H9 (cell line): ENCODE data around the gene TNIK. TPM values are rescaled to one million over a fixed set of nuclear protein-coding genes. Genes with fewer than 3 reads are reported as not detected.

ENCODE experiments used
- DNase-seq: peaks from one replicate; pipeline ENCODE4 v3.0.0-alpha.2; 2017
- H2AFZ ChIP-seq: one replicate; pipeline ENCODE4 v1.6.1; 2013; ENCODE audit warnings: mild to moderate bottlenecking, low read length, control low read depth, moderate library complexity
- H2AK5ac ChIP-seq: 2 replicates; pipeline ENCODE4 v1.6.1; 2013; ENCODE audit warnings: low read length, control low read depth, mixed read lengths; ENCODE audit not compliant: insufficient read length
- H2BK120ac ChIP-seq: one replicate; pipeline ENCODE4 v1.6.1; 2013; ENCODE audit warnings: low read depth, mild to moderate bottlenecking, low read length, control low read depth, inconsistent platforms; ENCODE audit not compliant: poor library complexity, severe bottlenecking
- H2BK12ac ChIP-seq: 2 replicates; pipeline ENCODE4 v1.6.1; 2013; ENCODE audit warnings: low read length, control low read depth, mixed read lengths, low read depth; ENCODE audit not compliant: insufficient read length
- H2BK15ac ChIP-seq: 2 replicates; pipeline ENCODE4 v1.6.1; 2013; ENCODE audit warnings: low read depth, low read length, control low read depth
- H2BK20ac ChIP-seq: one replicate; pipeline ENCODE4 v1.6.1; 2013; ENCODE audit warnings: low read depth, mild to moderate bottlenecking, low read length, control low read depth, inconsistent platforms; ENCODE audit not compliant: poor library complexity, severe bottlenecking
- H2BK5ac ChIP-seq: 2 replicates; pipeline ENCODE4 v1.6.1; 2013; ENCODE audit warnings: low read length, control low read depth, mixed read lengths; ENCODE audit not compliant: insufficient read length
- H3K14ac ChIP-seq: 2 replicates; pipeline ENCODE4 v1.6.1; 2013; ENCODE audit warnings: low read length, control low read depth; ENCODE audit not compliant: insufficient read depth
- H3K18ac ChIP-seq: 2 replicates; pipeline ENCODE4 v1.6.1; 2013; ENCODE audit warnings: low read depth, mild to moderate bottlenecking, mixed read lengths, low read length, control low read depth; ENCODE audit not compliant: insufficient read length
- H3K23ac ChIP-seq: 2 replicates; pipeline ENCODE4 v1.6.1; 2013; ENCODE audit warnings: low read length, control low read depth, mixed read lengths, low read depth; ENCODE audit not compliant: insufficient read length
- H3K23me2 ChIP-seq: 2 replicates; pipeline ENCODE4 v1.6.1; 2013; ENCODE audit warnings: low read depth, mild to moderate bottlenecking, mixed read lengths, low read length, control low read depth; ENCODE audit not compliant: insufficient read length, poor library complexity, severe bottlenecking
- H3K27ac ChIP-seq: 2 replicates; pipeline ENCODE4 v1.5.1; 2013; ENCODE audit warnings: low read length, control low read depth, mixed read lengths, low read depth; ENCODE audit not compliant: insufficient read length
- H3K27me3 ChIP-seq: 2 replicates; pipeline ENCODE4 v1.6.1; 2013; ENCODE audit warnings: low read length, control low read depth, inconsistent platforms; ENCODE audit not compliant: insufficient read depth
- H3K4ac ChIP-seq: 2 replicates; pipeline ENCODE4 v1.6.1; 2013; ENCODE audit warnings: low read depth, mild to moderate bottlenecking, control low read depth, inconsistent platforms, low read length, moderate library complexity
- H3K4me1 ChIP-seq: 2 replicates; pipeline ENCODE4 v1.6.1; 2013; ENCODE audit warnings: low read length, control low read depth, inconsistent platforms; ENCODE audit not compliant: insufficient read depth
- H3K4me2 ChIP-seq: 2 replicates; pipeline ENCODE4 v1.6.1; 2013; ENCODE audit warnings: low read length, control low read depth, mixed read lengths; ENCODE audit not compliant: insufficient read length, insufficient read depth
- H3K56ac ChIP-seq: 2 replicates; pipeline ENCODE4 v1.6.1; 2013; ENCODE audit warnings: low read depth, mild to moderate bottlenecking, mixed read lengths, low read length, control low read depth; ENCODE audit not compliant: insufficient read length
- H3K79me1 ChIP-seq: 2 replicates; pipeline ENCODE4 v1.6.1; 2013; ENCODE audit warnings: low read depth, mild to moderate bottlenecking, moderate library complexity, low read length, control low read depth, inconsistent platforms; ENCODE audit not compliant: insufficient read depth, poor library complexity, severe bottlenecking
- H3K79me2 ChIP-seq: 2 replicates; pipeline ENCODE4 v1.6.1; 2013; ENCODE audit warnings: low read length, control low read depth, inconsistent platforms; ENCODE audit not compliant: insufficient read depth
- H3K9ac ChIP-seq: 2 replicates; pipeline ENCODE4 v1.6.1; 2013; ENCODE audit warnings: low read length, control low read depth, mixed read lengths; ENCODE audit not compliant: insufficient read length; ENCODE audit errors: extremely low read depth
- H3K9me3 ChIP-seq: one replicate; pipeline ENCODE4 v1.6.1; 2013; ENCODE audit warnings: low read depth, low read length, inconsistent platforms; ENCODE audit not compliant: control insufficient read depth
- H3T11ph ChIP-seq: one replicate; pipeline ENCODE4 v1.6.1; 2013; ENCODE audit warnings: mild to moderate bottlenecking, low read length, control low read depth, inconsistent platforms
- H4K20me1 ChIP-seq: one replicate; pipeline ENCODE4 v1.6.1; 2013; ENCODE audit not compliant: control insufficient read depth, insufficient read length, insufficient read depth
- H4K5ac ChIP-seq: 2 replicates; pipeline ENCODE4 v1.6.1; 2013; ENCODE audit warnings: low read depth, mild to moderate bottlenecking, mixed read lengths, low read length, control low read depth; ENCODE audit not compliant: insufficient read length
- H4K8ac ChIP-seq: replicated peaks from 2 replicates; pipeline ENCODE4 v1.6.1; 2013; ENCODE audit warnings: low read length, control low read depth, mixed read lengths, low read depth; ENCODE audit not compliant: insufficient read length
- H4K91ac ChIP-seq: 2 replicates; pipeline ENCODE4 v1.6.1; 2013; ENCODE audit warnings: low read depth, mild to moderate bottlenecking, moderate library complexity, mixed read lengths, low read length, control low read depth; ENCODE audit not compliant: insufficient read length
- H3K27ac Mint-ChIP-seq, 3 experiments: 2 replicates in 2 of 3; 3 replicates in 1 of 3; pipeline ENCODE4 v1.8.0; 2020 to 2021; ENCODE audit warnings: mixed read lengths in 3 of 3, mild to moderate bottlenecking in 1 of 3, moderate library complexity in 1 of 3
- H3K27me3 Mint-ChIP-seq: 2 replicates; pipeline ENCODE4 v1.8.0; 2021; ENCODE audit warnings: low read depth, mild to moderate bottlenecking, moderate library complexity, mixed read lengths
- H3K36me3 Mint-ChIP-seq, 3 experiments: 2 replicates in 2 of 3; 3 replicates in 1 of 3; pipeline ENCODE4 v1.8.0; 2020 to 2021; ENCODE audit warnings: low read depth in 3 of 3, mixed read lengths in 3 of 3; ENCODE audit not compliant: insufficient read depth in 1 of 3
- H3K4me1 Mint-ChIP-seq, 2 experiments: 2 replicates each; pipeline ENCODE4 v1.8.0; 2020; ENCODE audit warnings: mixed read lengths in 2 of 2
- H3K4me3 Mint-ChIP-seq, 2 experiments: 2 replicates in 1 of 2; 3 replicates in 1 of 2; pipeline ENCODE4 v1.8.0; 2020 to 2021; ENCODE audit warnings: mild to moderate bottlenecking in 2 of 2, mixed read lengths in 2 of 2, moderate library complexity in 1 of 2
- H3K9me3 Mint-ChIP-seq, 2 experiments: 2 replicates in 1 of 2; 3 replicates in 1 of 2; pipeline ENCODE4 v1.8.0; 2020; ENCODE audit warnings: mild to moderate bottlenecking in 2 of 2, mixed read lengths in 2 of 2, moderate library complexity in 1 of 2
- WGBS: extraction: QIAGEN DNeasy Blood & Tissue Kit; methylation state at CpG from one replicate; pipeline ENCODE4 v1.1.7; 2013; ENCODE audit warnings: missing lambda C conversion rate, low lambda C conversion rate, mixed read lengths; ENCODE audit not compliant: insufficient read length; ENCODE audit errors: extremely low coverage; 5-methylcytosine and 5-hydroxymethylcytosine counted together
- total RNA-seq: library from RNA; stranded (reverse); gene quantifications from 2 replicates; pipeline ENCODE4 v1.2.1, GENCODE V29; 2021
- TF ChIP-seq, protein P1 (sequence below): fragments of 200-600 bp; sonication (generic); conservative IDR thresholded peaks from 3 replicates; pipeline ENCODE4 v1.8.0; 2021; ENCODE audit warnings: antibody characterized with exemption, mild to moderate bottlenecking

TNIK gene
- total RNA-seq, 1 experiment from 2014 or later = 15.9 TPM

GRCh38 chr3:171431550-171431949 is 28.7 kb downstream of the TNIK start:
- H3K4me3 Mint-ChIP-seq = no peak overlapping the region
- Histone ChIP-seq H2BK120ac (no peak overlapping the region), H4K5ac (no peak overlapping the region), H3K23me2 (peaks cover 4% of the 10 kb centered on the region), H3K23ac (no peak overlapping the region), H2BK12ac (no peak overlapping the region), H3K4ac (no peak overlapping the region), H4K8ac (no peak overlapping the region), H2BK20ac (no peak overlapping the region), H2AFZ (no peak overlapping the region), H3K27me3 (no peaks in the 10 kb centered on the region), H4K91ac (no peak overlapping the region), H3K9me3 (no peaks in the 10 kb centered on the region), H3K18ac (no peak overlapping the region), H2AK5ac (no peak overlapping the region), H4K20me1 (no peaks in the 10 kb centered on the region), H3K79me2 (peaks cover 6% of the 10 kb centered on the region; the same call in 1 of the 2 replicates), H3K14ac (no peak overlapping the region), H3K27ac (no peak overlapping the region), H3K4me1 (peaks cover 26% of the 10 kb centered on the region; the same call in 1 of the 2 replicates), H2BK15ac (no peak overlapping the region), H3K4me2 (no peak overlapping the region), H3K79me1 (no peaks in the 10 kb centered on the region), H3K56ac (no peak overlapping the region), H3K9ac (no peak overlapping the region), H3T11ph (no peak overlapping the region), H2BK5ac (no peak overlapping the region)
- peaks cover 4 to 5% of the 10 kb centered on the region in 2 experiments; a peak in 2 of 5 replicates for H3K9me3 Mint-ChIP-seq
- no peak overlapping the region for H3K27ac Mint-ChIP-seq
- peaks cover 11 to 19% of the 10 kb centered on the region in 2 experiments for H3K4me1 Mint-ChIP-seq
- peaks cover 0 to 5% (median 0%) of the 10 kb centered on the region in 3 experiments; a peak in 1 of 7 replicates for H3K36me3 Mint-ChIP-seq
- no peaks in the 10 kb centered on the region for H3K27me3 Mint-ChIP-seq
- no peak for DNase-seq
- no CpG with 5 or more reads among the region's 1 CpG for WGBS
- TF ChIP-seq, protein P1, sequence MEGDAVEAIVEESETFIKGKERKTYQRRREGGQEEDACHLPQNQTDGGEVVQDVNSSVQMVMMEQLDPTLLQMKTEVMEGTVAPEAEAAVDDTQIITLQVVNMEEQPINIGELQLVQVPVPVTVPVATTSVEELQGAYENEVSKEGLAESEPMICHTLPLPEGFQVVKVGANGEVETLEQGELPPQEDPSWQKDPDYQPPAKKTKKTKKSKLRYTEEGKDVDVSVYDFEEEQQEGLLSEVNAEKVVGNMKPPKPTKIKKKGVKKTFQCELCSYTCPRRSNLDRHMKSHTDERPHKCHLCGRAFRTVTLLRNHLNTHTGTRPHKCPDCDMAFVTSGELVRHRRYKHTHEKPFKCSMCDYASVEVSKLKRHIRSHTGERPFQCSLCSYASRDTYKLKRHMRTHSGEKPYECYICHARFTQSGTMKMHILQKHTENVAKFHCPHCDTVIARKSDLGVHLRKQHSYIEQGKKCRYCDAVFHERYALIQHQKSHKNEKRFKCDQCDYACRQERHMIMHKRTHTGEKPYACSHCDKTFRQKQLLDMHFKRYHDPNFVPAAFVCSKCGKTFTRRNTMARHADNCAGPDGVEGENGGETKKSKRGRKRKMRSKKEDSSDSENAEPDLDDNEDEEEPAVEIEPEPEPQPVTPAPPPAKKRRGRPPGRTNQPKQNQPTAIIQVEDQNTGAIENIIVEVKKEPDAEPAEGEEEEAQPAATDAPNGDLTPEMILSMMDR = no peak
